GM21390 (cell line): ENCODE results near the gene CDK15.
A peak's percentile ranks its signal among the peaks of the same experiment; 100 is the strongest.

Source experiments
- ATAC-seq: cut with Tn5 transposase; IDR thresholded peaks from one replicate; pipeline ENCODE4 v1.9.1; 2021; ENCODE audit not compliant: unreplicated experiment

Gene CDK15

GRCh38 chr2:201862843-201863242 is 56.5 kb downstream of the CDK15 start:
- no peak for ATAC-seq

- no peak for ATAC-seq
Measured at GRCh38 chr2:201866643-201867473, 60.5 kb downstream of the CDK15 start.

GRCh38 chr2:201871471-201871870 is 65.1 kb downstream of the CDK15 start:
- no peak for ATAC-seq

- no peak for ATAC-seq
Measured at GRCh38 chr2:201872591-201872990, 66.3 kb downstream of the CDK15 start.

GRCh38 chr2:201879996-201880395 is 73.7 kb downstream of the CDK15 start:
- ATAC-seq: no peak

GRCh38 chr2:201880579-201880978 is 74.2 kb downstream of the CDK15 start:
- no peak for ATAC-seq

- ATAC-seq: no peak
Measured at GRCh38 chr2:201880993-201881611, 74.8 kb downstream of the CDK15 start.

GRCh38 chr2:201881741-201882140 is 75.4 kb downstream of the CDK15 start:
- ATAC-seq: no peak

- peak; percentile 69 for ATAC-seq
Measured at GRCh38 chr2:201882353-201883090, 76.2 kb downstream of the CDK15 start.

- ATAC-seq: no peak
Measured at GRCh38 chr2:201883606-201884369, 77.5 kb downstream of the CDK15 start.

- no peak for ATAC-seq
Measured at GRCh38 chr2:201886504-201886903, 80.2 kb downstream of the CDK15 start.

- no peak for ATAC-seq
Measured at GRCh38 chr2:201887773-201888425, 81.6 kb downstream of the CDK15 start.

GRCh38 chr2:201888426-201888800 is 82.1 kb downstream of the CDK15 start:
- no peak for ATAC-seq

- ATAC-seq: no peak
Measured at GRCh38 chr2:201890453-201890852, 84.1 kb downstream of the CDK15 start.

- ATAC-seq: no peak
Measured at GRCh38 chr2:201891676-201892075, 85.3 kb downstream of the CDK15 start.

- ATAC-seq: no peak
Measured at GRCh38 chr2:201892516-201892915, 86.2 kb downstream of the CDK15 start.

GRCh38 chr2:201900362-201900761 is 94.0 kb downstream of the CDK15 start:
- ATAC-seq: no peak

GRCh38 chr2:201901786-201902185 is 95.4 kb downstream of the CDK15 start:
- no peak for ATAC-seq

- ATAC-seq: peak; percentile 92
Measured at GRCh38 chr2:201904538-201905420, 98.4 kb downstream of the CDK15 start.
